ENCODE measurements around the gene COL4A3. TPM values are rescaled to one million over a fixed set of nuclear protein-coding genes. Genes with fewer than 3 reads are reported as not detected.

The COL4A3 gene
- total and polyA plus RNA-seq, 8 donors: under 0.01 to 2.9 (median 0.90) TPM

GRCh38 chr2:227234429-227234828 lies 70.0 kb downstream of the COL4A3 start:
- no peak for DNase-seq
- Histone ChIP-seq H3K36me3 (no peaks in the 10 kb centered on the region), H3K9me3 (no peaks in the 10 kb centered on the region), H3K4me3 (no peak overlapping the region), H3K4me1 (peaks cover 0 to 5% (median 3%) of the 10 kb centered on the region in 4 donors), H3K27me3 (no peaks in the 10 kb centered on the region), H3K27ac (no peak overlapping the region)
- 90 to 98% (median 94%) methylated on average over 2 of the region's 2 CpGs for WGBS, 5 donors
- TF ChIP-seq POLR2A (IDR thresholded peaks at IDR 0.05) (no peak), CTCF (IDR thresholded peaks at IDR 0.05) (no peak), POLR2AphosphoS5 (IDR thresholded peaks at IDR 0.05) (no peak), EP300 (IDR thresholded peaks at IDR 0.05) (no peak)
- intact Hi-C loops (cut with DNase I; ENCODE audit: low total_unique reads): no loop called here

GRCh38 chr2:227237786-227238185 lies 73.4 kb downstream of the COL4A3 start:
- TF ChIP-seq POLR2A (IDR thresholded peaks at IDR 0.05) (no peak), CTCF (IDR thresholded peaks at IDR 0.05) (no peak), POLR2AphosphoS5 (IDR thresholded peaks at IDR 0.05) (no peak), EP300 (IDR thresholded peaks at IDR 0.05) (no peak)
- intact Hi-C loops (cut with DNase I; ENCODE audit: low total_unique reads): loop anchor here (5.0 kb wide), 1 partner anchor 105 kb away; no protein-coding TSS in a partner anchor
- peaks cover 0 to 6% (median 0%) of the 10 kb centered on the region in 3 donors for H3K27me3 ChIP-seq
- no peak overlapping the region for H3K4me3 ChIP-seq
- H3K27ac ChIP-seq: no peak overlapping the region
- H3K9me3 ChIP-seq: no peaks in the 10 kb centered on the region
- 34 to 40% (median 38%) methylated on average over 5 of the region's 5 CpGs for WGBS, 5 donors
- H3K36me3 ChIP-seq: no peaks in the 10 kb centered on the region
- peaks cover 0 to 5% (median 3%) of the 10 kb centered on the region in 4 donors for H3K4me1 ChIP-seq
- DNase-seq: no peak

GRCh38 chr2:227238238-227239237 lies 74.1 kb downstream of the COL4A3 start:
- Histone ChIP-seq H3K4me3 (no peak overlapping the region), H3K27me3 (peaks cover 0 to 6% (median 0%) of the 10 kb centered on the region in 3 donors), H3K36me3 (no peaks in the 10 kb centered on the region), H3K4me1 (peaks cover 0 to 5% (median 3%) of the 10 kb centered on the region in 4 donors), H3K9me3 (no peaks in the 10 kb centered on the region), H3K27ac (no peak overlapping the region)
- DNase-seq: peak; percentile 72 to 86
- TF ChIP-seq EP300 (IDR thresholded peaks at IDR 0.05): no peak
- peak in 5 of 7 experiments; percentile 73 to 90 (median 88) for TF ChIP-seq CTCF (IDR thresholded peaks at IDR 0.05)
- TF ChIP-seq POLR2AphosphoS5 (IDR thresholded peaks at IDR 0.05): no peak
- no peak for TF ChIP-seq POLR2A (IDR thresholded peaks at IDR 0.05)
- WGBS, 5 donors: 30 to 36% (median 34%) methylated on average over 10 of the region's 10 CpGs
- intact Hi-C loops (cut with DNase I; ENCODE audit: low total_unique reads): loop anchor here (5.0 kb wide), 1 partner anchor 106 kb away; no protein-coding TSS in a partner anchor

- H3K9me3 ChIP-seq: no peaks in the 10 kb centered on the region
- DNase-seq: no peak
- H3K36me3 ChIP-seq: no peaks in the 10 kb centered on the region
- WGBS, 5 donors: 48 to 62% (median 53%) methylated on average over 2 of the region's 2 CpGs
- intact Hi-C loops (cut with DNase I; ENCODE audit: low total_unique reads): no loop called here
- H3K27me3 ChIP-seq: peaks cover 0 to 6% (median 0%) of the 10 kb centered on the region in 3 donors
- H3K4me3 ChIP-seq: no peak overlapping the region
- H3K27ac ChIP-seq: no peak overlapping the region
- TF ChIP-seq POLR2AphosphoS5 (IDR thresholded peaks at IDR 0.05): no peak
- TF ChIP-seq EP300 (IDR thresholded peaks at IDR 0.05): no peak
- TF ChIP-seq POLR2A (IDR thresholded peaks at IDR 0.05): no peak
- TF ChIP-seq CTCF (IDR thresholded peaks at IDR 0.05): no peak
- H3K4me1 ChIP-seq: peaks cover 0 to 5% (median 3%) of the 10 kb centered on the region in 4 donors
These were observed 76.6 kb downstream of the COL4A3 start for GRCh38 chr2:227241005-227241404.

Data from stomach (tissue), 9 donors.